Peyer's patch (tissue), 4 donors: ENCODE measurements around the gene PATJ.

Source experiments
- CTCF ChIP-seq, 6 experiments: fragments of 450-650 bp in 4 of 6; fragments of 200-600 bp in 2 of 6; sonication (generic) in 1 of 6; IDR thresholded peaks; one replicate each; pipeline ENCODE4 v1.5.1; 2017 to 2019; ENCODE audit warnings: antibody characterized with exemption in 6 of 6, mild to moderate bottlenecking in 3 of 6, moderate library complexity in 1 of 6
- POLR2A ChIP-seq, 2 donors: fragments of 450-650 bp; IDR thresholded peaks; one replicate each; pipeline ENCODE4 v1.5.1; 2017; ENCODE audit warnings: antibody characterized with exemption in 2 of 2, mild to moderate bottlenecking in 2 of 2, moderate library complexity in 2 of 2

GRCh38 chr1:61961009-61961408, 218.7 kb downstream of the PATJ start:
- TF ChIP-seq CTCF (IDR thresholded peaks at IDR 0.05) (no peak), POLR2A (IDR thresholded peaks at IDR 0.05) (no peak)
